SIG-M5 treated with dmso at 0.1 percent for 504 hours (cell line): ENCODE measurements around the gene OSBPL5.

Source experiments
- DNase-seq: peaks from one replicate; lab custom pipeline; 2025; ENCODE audit not compliant: unreplicated experiment; lab: John Stamatoyannopoulos, UW

OSBPL5 gene

DNA sequence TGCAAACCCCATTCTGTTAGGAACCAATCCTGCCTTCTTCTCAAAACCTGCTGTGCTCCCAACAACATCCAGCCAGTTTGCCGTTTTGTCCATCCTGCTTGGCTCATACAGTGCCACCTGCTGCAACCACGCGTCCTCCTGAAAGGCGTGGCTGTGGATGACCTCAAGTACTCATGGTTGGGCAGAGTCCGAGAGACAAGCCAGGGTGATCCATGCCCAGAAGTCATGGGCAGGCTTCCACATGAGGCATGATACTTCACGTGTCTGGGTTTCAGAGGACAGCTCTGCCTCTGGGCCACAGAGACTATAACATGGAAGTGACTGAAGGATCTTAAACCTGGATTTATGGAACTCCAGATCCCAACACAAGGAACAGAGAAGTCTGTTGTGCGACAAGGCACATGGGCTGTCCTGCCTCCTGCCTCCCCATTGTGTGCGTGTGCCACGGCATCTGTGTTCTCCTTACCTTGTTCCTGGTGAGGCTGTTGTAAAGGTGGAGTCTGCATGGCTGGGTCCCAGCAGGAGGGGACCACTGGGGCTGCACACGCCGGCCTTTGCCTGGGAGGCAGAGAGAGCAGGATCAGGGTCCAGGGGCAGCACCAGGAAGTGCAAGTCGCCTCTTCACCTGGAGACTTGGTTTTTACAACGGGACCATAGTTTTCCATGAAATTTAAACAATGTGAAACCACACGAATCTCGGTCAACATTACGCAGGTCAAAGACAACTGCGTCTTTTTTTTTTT is 123.2 kb downstream of the OSBPL5 start:
- no peak for DNase-seq

DNA sequence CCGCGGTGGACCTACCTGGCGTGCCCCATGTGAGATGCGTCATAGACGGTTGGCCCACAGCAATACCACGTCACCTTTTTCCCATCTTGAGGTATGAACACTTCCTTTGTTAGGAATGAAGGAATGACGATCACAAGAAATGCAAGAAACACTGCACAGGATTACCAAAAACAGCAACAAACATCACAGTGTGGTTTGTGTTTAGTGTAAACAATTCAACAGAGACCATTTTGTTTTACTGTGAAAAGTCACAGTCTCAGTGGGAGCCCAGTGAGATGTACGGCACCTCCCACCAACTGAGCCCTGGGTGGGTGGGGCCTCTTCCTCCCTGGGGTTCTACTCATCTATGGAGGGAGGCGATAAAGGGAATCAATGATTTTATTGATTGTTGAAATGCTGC is 124.2 kb downstream of the OSBPL5 start:
- DNase-seq, result no peak

DNA sequence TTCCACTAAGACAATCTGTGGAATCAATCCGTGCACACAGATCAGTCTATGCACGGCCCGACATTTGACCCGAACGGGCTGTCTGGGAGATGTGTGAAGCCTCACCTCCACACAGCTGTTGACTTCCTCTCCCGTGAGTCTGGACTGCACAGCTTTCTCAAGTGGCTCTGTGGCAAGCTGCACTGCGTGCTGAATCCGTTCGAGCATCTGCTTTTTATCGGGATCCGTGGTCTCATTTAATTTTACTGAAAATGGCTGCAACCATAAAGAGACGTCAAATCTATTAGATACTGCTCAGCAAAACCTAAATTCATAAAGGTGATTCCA is 127.2 kb downstream of the OSBPL5 start:
- DNase-seq, result no peak
